Measurements from ENCODE around the gene KIAA0319L. TPM values are rescaled to one million over a fixed set of nuclear protein-coding genes. Genes with fewer than 3 reads are reported as not detected.

Gene KIAA0319L
- total RNA-seq, 1 experiment from 2014 or later: 72.0 TPM

DNA sequence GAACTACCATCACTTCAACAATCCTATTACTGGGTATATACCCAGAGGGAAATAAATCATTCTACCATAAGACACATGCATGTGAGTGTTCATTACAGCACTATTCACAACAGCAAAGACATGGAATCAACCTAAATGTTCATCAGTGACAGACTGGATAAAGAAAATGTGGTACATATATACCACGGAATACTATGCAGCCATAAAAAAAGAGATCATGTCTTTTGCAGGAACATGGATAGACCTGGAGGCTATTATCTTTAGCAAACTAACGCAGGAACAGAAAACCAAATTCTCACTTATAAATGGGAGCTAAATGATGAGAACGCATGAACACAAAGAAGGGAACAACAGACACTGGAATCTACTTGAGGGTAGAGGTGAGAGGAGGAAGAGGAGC is 39.0 kb downstream of the KIAA0319L start:
- no peak for DNase-seq
- TF ChIP-seq, protein P1, sequence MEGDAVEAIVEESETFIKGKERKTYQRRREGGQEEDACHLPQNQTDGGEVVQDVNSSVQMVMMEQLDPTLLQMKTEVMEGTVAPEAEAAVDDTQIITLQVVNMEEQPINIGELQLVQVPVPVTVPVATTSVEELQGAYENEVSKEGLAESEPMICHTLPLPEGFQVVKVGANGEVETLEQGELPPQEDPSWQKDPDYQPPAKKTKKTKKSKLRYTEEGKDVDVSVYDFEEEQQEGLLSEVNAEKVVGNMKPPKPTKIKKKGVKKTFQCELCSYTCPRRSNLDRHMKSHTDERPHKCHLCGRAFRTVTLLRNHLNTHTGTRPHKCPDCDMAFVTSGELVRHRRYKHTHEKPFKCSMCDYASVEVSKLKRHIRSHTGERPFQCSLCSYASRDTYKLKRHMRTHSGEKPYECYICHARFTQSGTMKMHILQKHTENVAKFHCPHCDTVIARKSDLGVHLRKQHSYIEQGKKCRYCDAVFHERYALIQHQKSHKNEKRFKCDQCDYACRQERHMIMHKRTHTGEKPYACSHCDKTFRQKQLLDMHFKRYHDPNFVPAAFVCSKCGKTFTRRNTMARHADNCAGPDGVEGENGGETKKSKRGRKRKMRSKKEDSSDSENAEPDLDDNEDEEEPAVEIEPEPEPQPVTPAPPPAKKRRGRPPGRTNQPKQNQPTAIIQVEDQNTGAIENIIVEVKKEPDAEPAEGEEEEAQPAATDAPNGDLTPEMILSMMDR (conservative IDR thresholded peaks at IDR 0.05): no peak
- no peak for TF ChIP-seq EZH2 (IDR thresholded peaks at IDR 0.05; ENCODE audit: low read depth)
- Histone ChIP-seq H3K79me2 (ENCODE audit: low read depth) (peaks cover 29% of the 10 kb centered on the region; the same call in 1 of the 2 replicates), H4K20me1 (ENCODE audit: insufficient read depth) (peaks cover 11% of the 10 kb centered on the region; the same call in 1 of the 2 replicates), H3K27ac (no peak overlapping the region), H3K36me3 (ENCODE audit: low read depth) (0 out of 2 replicates have a peak, but pooled peaks cover 3% of the 10 kb centered on the region), H3K9me2 (ENCODE audit: insufficient read depth) (no peaks in the 10 kb centered on the region), H2AFZ (no peak overlapping the region), H3K9me3 (ENCODE audit: insufficient read depth, low read depth) (peaks cover 4% of the 10 kb centered on the region), H3K4me3 (no peak overlapping the region), H3K4me1 (replicated peaks; ENCODE audit: insufficient read depth) (no peaks in the 10 kb centered on the region), H3F3A (ENCODE audit: insufficient read depth, low read depth) (0 out of 2 replicates have a peak, but pooled peaks cover 6% of the 10 kb centered on the region), H3K27me3 (ENCODE audit: insufficient read depth, low read depth) (no peaks in the 10 kb centered on the region), H3K4me2 (no peak overlapping the region)
- ChIA-PET POLR2A (ENCODE audit: unreplicated experiment) (no interaction called here), CTCF (no interaction called here)
- BruUV-seq (replicated peaks): no TSS peak
- intact Hi-C loops (cut with micrococcal nuclease; ENCODE audit: unreplicated experiment): no loop called here

DNA sequence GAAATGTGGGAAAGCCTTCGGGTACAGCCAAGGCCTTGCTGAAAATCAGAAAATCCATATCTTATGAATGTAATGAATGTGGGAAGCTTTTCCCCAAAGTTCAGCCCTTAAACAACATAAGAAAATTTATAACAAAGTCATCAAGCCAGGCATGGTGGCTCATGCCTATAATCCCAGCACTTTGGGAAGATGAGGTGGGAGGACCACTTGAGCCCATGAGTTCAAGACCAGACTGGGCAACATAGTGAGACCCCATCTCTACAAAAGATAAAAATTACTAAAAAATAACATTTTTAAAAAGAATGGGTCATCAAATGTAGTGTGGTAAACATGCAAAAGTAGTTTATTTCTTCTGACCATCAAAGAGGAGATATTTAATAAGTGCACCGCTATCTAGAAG is 45.9 kb downstream of the KIAA0319L start:
- no TSS peak for BruUV-seq (replicated peaks)
- Histone ChIP-seq H3K27ac (no peak overlapping the region), H2AFZ (no peak overlapping the region), H3K9me2 (ENCODE audit: insufficient read depth) (no peaks in the 10 kb centered on the region), H3K9me3 (ENCODE audit: insufficient read depth, low read depth) (peaks cover 4% of the 10 kb centered on the region; the same call in 1 of the 2 replicates), H3K36me3 (ENCODE audit: low read depth) (peaks cover 5% of the 10 kb centered on the region; the same call in 1 of the 2 replicates), H3K4me2 (no peak overlapping the region), H3K79me2 (ENCODE audit: low read depth) (peaks cover 49% of the 10 kb centered on the region; the same call in 1 of the 2 replicates), H3K4me1 (replicated peaks; ENCODE audit: insufficient read depth) (peaks cover 32% of the 10 kb centered on the region), H3F3A (ENCODE audit: insufficient read depth, low read depth) (peaks cover 16% of the 10 kb centered on the region), H4K20me1 (ENCODE audit: insufficient read depth) (peaks cover 17% of the 10 kb centered on the region), H3K4me3 (no peak overlapping the region), H3K27me3 (ENCODE audit: insufficient read depth, low read depth) (no peaks in the 10 kb centered on the region)
- intact Hi-C loops (cut with micrococcal nuclease; ENCODE audit: unreplicated experiment): no loop called here
- DNase-seq: no peak
- TF ChIP-seq, protein P1 (conservative IDR thresholded peaks at IDR 0.05): no peak
- TF ChIP-seq EZH2 (IDR thresholded peaks at IDR 0.05; ENCODE audit: low read depth): no peak
- ChIA-PET CTCF (no interaction called here), POLR2A (ENCODE audit: unreplicated experiment) (no interaction called here)

DNA sequence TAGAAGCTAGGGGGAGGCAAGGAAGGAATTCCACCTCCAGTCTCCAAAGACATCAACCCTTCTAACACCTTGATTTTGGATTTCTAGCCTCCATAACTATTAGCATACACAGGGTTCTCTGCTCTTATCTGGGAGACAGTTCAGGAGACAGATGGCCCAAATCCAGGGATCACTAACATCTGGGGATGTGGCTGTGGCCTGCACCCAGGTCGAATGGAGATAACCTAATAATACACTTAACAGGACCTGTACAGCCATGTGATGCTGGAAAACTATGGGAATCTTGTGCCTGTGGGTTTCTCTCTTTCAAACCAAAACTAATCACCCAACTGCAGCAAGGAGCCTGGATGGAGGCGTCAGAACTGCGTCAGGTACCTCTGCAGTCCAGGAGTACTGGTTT is 47.6 kb downstream of the KIAA0319L start:
- Histone ChIP-seq H2AFZ (no peak overlapping the region), H3K27me3 (ENCODE audit: insufficient read depth, low read depth) (no peaks in the 10 kb centered on the region), H3F3A (ENCODE audit: insufficient read depth, low read depth) (peaks cover 26% of the 10 kb centered on the region), H4K20me1 (ENCODE audit: insufficient read depth) (peaks cover 12% of the 10 kb centered on the region; the same call in 1 of the 2 replicates), H3K4me2 (no peak overlapping the region), H3K9me2 (ENCODE audit: insufficient read depth) (no peaks in the 10 kb centered on the region), H3K36me3 (ENCODE audit: low read depth) (peaks cover 5% of the 10 kb centered on the region; the same call in 1 of the 2 replicates), H3K79me2 (ENCODE audit: low read depth) (peaks cover 37% of the 10 kb centered on the region; the same call in 1 of the 2 replicates), H3K27ac (no peak overlapping the region), H3K4me1 (replicated peaks; ENCODE audit: insufficient read depth) (peaks cover 49% of the 10 kb centered on the region), H3K9me3 (ENCODE audit: insufficient read depth, low read depth) (no peaks in the 10 kb centered on the region), H3K4me3 (no peak overlapping the region)
- intact Hi-C loops (cut with micrococcal nuclease; ENCODE audit: unreplicated experiment): no loop called here
- TF ChIP-seq, protein P1 (conservative IDR thresholded peaks at IDR 0.05): no peak
- no peak for TF ChIP-seq EZH2 (IDR thresholded peaks at IDR 0.05; ENCODE audit: low read depth)
- BruUV-seq (replicated peaks): no TSS peak
- DNase-seq: no peak
- ChIA-PET POLR2A (ENCODE audit: unreplicated experiment) (no interaction called here), CTCF (no interaction called here)
